Measurements from ENCODE around the gene CTAG2.
"Not testable (repeated sequence)": the region's sequence is repeated elsewhere in the genome, so short reads cannot be mapped to it uniquely, and the experiment has no call there.

CTAG2 gene

DNA sequence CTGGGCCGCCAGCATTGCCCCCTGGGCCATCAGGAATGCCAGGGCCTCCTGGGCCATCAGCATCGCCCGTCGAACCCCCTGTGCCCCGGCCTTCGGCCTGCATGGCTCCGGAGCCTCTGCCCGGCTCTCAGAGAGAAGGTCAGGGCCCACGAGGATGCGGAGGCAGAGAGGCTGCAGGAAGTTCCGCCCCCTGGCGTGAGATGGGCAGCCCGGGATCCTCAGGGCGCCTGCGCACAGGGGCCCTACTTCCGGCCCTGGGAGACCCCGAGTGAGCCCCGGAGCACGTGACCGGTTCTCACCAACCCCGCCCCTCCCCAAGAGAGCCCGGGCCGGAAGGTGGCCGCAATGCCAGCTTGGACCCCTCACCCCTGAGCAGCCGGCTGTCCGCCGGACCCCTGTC, at the start of gene CTAG2:
Gene CTAG2, minus strand, starts transcription at position 167 of the 400 bp plus-strand sequence. Its CDS starts 64 bp downstream, at position 103.
- DNase-seq (ENCODE audit: low read depth); H3K4me3 ChIP-seq (ENCODE audit: low read depth, low read length): not testable (repeated sequence)

DNA sequence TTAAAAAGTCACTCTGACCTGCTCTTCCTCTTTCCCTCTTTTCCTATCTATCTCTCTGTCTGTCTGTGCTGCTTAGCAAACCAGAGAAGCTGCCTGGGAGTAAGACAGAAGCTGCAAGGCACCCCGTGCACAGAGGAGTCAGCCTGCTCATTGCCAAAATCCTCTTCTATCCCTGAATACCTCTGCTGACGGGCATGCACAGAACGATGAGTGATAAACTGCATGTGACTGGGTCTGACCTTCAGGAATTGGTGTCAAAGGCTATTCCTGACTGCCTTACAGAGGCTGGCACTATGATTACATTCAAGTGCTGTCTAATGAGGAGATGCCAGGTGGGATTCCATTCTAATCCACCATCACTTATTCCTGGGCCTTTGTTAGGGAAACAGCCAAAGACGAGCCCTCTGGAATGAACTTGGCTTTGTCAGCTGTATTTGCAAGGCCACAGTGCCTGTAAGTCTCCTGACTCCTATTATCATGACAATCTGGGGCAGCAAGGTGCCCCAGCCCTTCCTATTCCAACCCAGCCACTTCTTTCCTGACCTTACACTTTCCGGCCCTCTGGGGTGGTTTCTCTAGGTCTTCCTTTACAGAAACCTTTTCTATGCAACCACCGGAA, 45.4 kb upstream of the CTAG2 start:
- no peak for DNase-seq (ENCODE audit: low read depth)
- no peak overlapping the region for H3K4me3 ChIP-seq (ENCODE audit: low read depth, low read length)
- TF ChIP-seq, protein P1, sequence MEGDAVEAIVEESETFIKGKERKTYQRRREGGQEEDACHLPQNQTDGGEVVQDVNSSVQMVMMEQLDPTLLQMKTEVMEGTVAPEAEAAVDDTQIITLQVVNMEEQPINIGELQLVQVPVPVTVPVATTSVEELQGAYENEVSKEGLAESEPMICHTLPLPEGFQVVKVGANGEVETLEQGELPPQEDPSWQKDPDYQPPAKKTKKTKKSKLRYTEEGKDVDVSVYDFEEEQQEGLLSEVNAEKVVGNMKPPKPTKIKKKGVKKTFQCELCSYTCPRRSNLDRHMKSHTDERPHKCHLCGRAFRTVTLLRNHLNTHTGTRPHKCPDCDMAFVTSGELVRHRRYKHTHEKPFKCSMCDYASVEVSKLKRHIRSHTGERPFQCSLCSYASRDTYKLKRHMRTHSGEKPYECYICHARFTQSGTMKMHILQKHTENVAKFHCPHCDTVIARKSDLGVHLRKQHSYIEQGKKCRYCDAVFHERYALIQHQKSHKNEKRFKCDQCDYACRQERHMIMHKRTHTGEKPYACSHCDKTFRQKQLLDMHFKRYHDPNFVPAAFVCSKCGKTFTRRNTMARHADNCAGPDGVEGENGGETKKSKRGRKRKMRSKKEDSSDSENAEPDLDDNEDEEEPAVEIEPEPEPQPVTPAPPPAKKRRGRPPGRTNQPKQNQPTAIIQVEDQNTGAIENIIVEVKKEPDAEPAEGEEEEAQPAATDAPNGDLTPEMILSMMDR (IDR thresholded peaks at IDR 0.05; ENCODE audit: insufficient read depth, low read depth, low read length, missing control alignments), result no peak

DNA sequence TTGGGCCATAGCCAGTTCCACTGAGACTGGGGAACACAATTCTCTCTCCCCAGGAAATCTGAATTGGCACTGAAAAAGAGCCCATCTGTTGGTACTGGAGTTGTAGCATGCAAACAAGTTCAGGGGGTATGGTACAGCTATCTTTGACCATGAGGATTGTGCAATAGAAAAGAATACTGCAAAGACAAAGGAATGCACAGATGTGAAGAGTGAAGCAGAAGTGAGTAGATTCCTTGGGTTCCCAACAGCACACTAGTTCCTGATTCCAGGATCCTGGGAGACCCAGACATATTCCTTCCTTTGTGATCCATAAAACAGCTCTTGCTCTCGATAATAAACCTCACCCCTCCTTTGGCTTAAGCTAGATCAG, 43.3 kb upstream of the CTAG2 start:
- TF ChIP-seq, protein P1 (IDR thresholded peaks at IDR 0.05; ENCODE audit: insufficient read depth, low read depth, low read length, missing control alignments), result no peak
- DNase-seq (ENCODE audit: low read depth), result no peak
- no peak overlapping the region for H3K4me3 ChIP-seq (ENCODE audit: low read depth, low read length)

DNA sequence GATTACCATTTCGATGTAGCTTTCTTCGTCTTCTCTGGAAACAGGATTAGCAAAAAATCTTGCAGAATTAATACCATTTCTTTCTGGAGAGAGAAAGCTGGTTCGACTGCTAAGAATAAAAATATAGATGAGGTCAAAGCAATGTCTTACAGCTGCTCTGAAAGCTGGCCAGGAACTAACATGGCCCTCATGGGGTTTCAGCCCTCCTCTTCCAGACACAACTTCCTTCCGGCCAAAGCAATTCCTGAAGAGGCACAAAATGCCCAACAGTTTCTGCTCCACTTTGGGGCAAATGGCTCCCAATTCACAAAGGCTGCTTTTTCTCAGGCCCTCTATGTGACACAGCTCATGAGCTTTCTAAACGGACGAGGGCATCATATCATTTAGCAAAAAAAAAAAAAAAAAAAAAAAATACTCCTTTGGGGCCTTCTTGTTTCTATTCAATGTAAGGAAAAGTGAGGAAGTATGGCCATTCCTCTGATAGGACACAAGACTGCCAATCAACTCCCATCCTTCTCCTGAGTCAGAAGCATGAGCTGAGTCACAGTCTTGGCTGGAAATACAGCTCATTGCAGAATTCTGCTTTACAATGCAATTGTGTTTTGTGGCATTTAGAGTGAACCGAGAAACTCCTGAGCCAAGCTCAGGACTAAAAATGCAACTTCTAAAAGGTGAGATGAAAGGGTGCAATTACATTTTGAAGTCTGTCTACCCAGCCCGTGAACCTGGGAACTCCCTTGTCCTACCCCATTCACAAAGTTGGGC, 42.7 kb upstream of the CTAG2 start:
- TF ChIP-seq, protein P1 (IDR thresholded peaks at IDR 0.05; ENCODE audit: insufficient read depth, low read depth, low read length, missing control alignments), result no peak
- no peak overlapping the region for H3K4me3 ChIP-seq (ENCODE audit: low read depth, low read length)
- no peak for DNase-seq (ENCODE audit: low read depth)

DNA sequence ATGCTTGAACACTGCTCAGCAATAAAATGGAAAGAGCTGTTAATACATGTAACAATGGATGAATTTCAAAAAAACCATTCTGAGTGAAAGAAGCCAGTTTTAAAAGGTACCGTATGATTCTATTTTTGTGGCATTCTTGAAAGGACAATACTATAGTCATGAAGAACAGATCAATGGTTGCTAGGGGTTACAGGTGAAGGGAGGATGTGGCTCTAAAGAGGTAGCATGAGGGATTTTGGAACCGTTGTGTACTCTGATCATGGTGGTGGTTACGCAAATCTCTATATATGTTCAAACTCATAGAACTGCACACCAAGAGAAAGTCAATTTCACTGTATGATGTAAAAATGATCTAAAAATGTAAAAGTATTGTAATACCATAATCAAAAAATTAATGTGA, 40.0 kb upstream of the CTAG2 start:
- DNase-seq (ENCODE audit: low read depth), result no peak
- no peak overlapping the region for H3K4me3 ChIP-seq (ENCODE audit: low read depth, low read length)
- TF ChIP-seq, protein P1 (IDR thresholded peaks at IDR 0.05; ENCODE audit: insufficient read depth, low read depth, low read length, missing control alignments), result no peak

DNA sequence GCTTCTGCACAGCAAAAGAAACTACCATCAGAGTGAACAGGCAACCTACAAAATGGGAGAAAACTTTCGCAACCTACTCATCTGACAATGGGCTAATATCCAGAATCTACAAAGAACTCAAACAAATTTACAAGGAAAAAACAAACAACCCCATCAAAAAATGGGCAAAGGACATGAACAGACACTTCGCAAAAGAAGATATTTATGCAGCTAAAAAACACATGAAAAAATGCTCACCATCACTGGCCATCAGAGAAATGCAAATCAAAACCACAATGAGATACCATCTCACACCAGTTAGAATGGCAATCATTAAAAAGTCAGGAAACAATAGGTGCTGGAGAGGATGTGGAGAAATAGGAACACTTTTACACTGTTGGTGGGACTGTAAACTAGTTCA, 37.1 kb upstream of the CTAG2 start:
- DNase-seq (ENCODE audit: low read depth); H3K4me3 ChIP-seq (ENCODE audit: low read depth, low read length): not testable (repeated sequence)

DNA sequence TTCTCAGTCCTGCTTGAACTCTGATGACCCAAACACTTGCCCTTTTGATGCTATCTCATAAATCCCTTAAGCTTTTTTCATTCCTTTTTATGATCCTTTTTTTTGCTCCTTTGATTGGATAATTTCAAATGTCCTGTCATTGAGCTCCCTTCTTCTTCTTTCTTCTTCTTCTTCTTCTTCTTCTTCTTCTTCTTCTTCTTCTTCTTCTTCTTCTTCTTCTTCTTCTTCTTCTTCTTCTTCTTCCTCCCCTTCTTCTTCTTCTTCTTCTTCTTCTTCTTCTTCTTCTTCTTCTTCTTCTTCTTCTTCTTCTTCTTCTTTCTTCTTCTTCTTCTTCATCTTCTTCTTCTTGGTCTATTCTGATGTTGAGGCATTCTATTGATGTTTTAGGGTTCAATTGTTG, 18.7 kb upstream of the CTAG2 start:
- H3K4me3 ChIP-seq (ENCODE audit: low read depth, low read length); DNase-seq (ENCODE audit: low read depth): not testable (repeated sequence)

DNA sequence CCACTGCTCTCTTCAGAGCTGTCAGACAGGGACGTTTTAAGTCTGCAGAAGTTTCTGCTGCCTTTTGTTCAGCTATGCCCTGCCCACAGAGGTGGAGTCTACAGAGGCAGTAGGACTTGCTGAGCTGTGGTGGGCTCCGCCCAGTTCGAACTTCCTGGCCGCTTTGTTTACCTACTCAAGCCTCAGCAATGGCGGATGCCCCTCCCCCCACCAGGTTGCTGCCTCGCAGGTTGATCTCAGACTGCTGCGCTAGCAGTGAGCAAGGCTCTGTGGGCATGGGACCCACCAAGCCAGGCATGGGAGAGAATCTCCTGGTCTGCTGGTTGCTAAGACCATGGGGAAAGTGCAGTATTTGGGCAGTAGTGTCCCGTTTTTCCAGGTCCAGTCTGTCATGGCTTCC, 17.5 kb upstream of the CTAG2 start:
- not testable (repeated sequence) for H3K4me3 ChIP-seq (ENCODE audit: low read depth, low read length)
- peak; percentile 2 for DNase-seq (ENCODE audit: low read depth)

DNA sequence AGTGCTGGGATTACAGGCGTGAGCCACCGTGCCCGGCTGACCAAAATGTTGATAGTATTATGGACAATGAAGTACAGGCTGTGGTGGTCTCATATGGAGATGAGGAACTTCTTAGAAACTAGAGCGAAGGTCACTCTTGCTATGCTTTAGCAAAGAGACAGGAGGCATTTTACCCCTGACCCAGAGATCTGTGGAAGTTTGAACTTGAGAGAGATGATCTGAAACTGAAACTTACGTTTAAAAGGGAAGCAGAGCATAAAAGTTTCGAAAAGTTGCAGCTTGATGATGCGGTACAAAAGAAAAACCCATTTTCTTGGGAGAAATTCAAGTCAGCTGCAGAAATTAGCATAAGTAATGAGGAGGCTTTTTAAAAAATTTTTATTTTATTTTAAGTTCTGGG, 8.5 kb upstream of the CTAG2 start:
- no peak overlapping the region for H3K4me3 ChIP-seq (ENCODE audit: low read depth, low read length)
- DNase-seq (ENCODE audit: low read depth), result peak; percentile 30
- TF ChIP-seq, protein P1 (IDR thresholded peaks at IDR 0.05; ENCODE audit: insufficient read depth, low read depth, low read length, missing control alignments), result no peak

All from GM12865 (cell line).